HCT116 (cell line): ENCODE measurements around the gene ABLIM1.

Experiments used
- CTCF ChIP-seq, 3 experiments: fragments of 200-600 bp in 1 of 3; sonication (generic) in 1 of 3; IDR thresholded peaks in 2 of 3; conservative IDR thresholded peaks in 1 of 3; 2 replicates each; pipeline ENCODE4 v1.5.1; 2012 to 2017; ENCODE audit warnings: low read depth in 2 of 3, low read length in 2 of 3, antibody characterized with exemption in 1 of 3, borderline replicate concordance in 1 of 3, control low read depth in 1 of 3, mild to moderate bottlenecking in 1 of 3, mixed read lengths in 1 of 3, mixed run types in 1 of 3, moderate library complexity in 1 of 3; ENCODE audit not compliant: insufficient read depth in 1 of 3
- EZH2 ChIP-seq: fragments of 200-600 bp; sonication (generic); IDR thresholded peaks from 2 replicates; pipeline ENCODE4 v1.6.1; 2017; ENCODE audit warnings: antibody characterized with exemption, mixed run types
- JUND ChIP-seq: IDR thresholded peaks from 2 replicates; pipeline ENCODE4 v1.6.1; 2012
- REST ChIP-seq: IDR thresholded peaks from 2 replicates; pipeline ENCODE4 v1.6.1; 2012; ENCODE audit warnings: low read depth
- ZBTB33 ChIP-seq: IDR thresholded peaks from 2 replicates; pipeline ENCODE4 v1.6.1; 2011; ENCODE audit warnings: mild to moderate bottlenecking, low read length, moderate library complexity; ENCODE audit not compliant: insufficient replicate concordance; ENCODE audit errors: extremely low read depth

- TF ChIP-seq CTCF (IDR thresholded peaks at IDR 0.05 in 2 of 3, conservative IDR thresholded peaks at IDR 0.05 in 1 of 3; ENCODE audit: borderline replicate concordance in 1 of 3, insufficient read depth in 1 of 3, low read depth in 2 of 3, low read length in 2 of 3): no peak
- TF ChIP-seq JUND: no peak
- no peak for TF ChIP-seq ZBTB33
- TF ChIP-seq EZH2: no peak
- no peak for TF ChIP-seq REST
These were observed 264.2 kb downstream of the ABLIM1 start for GRCh38 chr10:114393886-114394285.
